Gastroesophageal sphincter (tissue), 3 donors: Measurements from ENCODE around the gene CERS4.

Experiments used
- POLR2A ChIP-seq, 2 donors: fragments of 450-650 bp; IDR thresholded peaks; one replicate each; pipeline ENCODE4 v1.6.1; 2017; ENCODE audit warnings: antibody characterized with exemption in 2 of 2, mild to moderate bottlenecking in 2 of 2, moderate library complexity in 1 of 2
- POLR2AphosphoS5 ChIP-seq: sonication (generic); formaldehyde crosslinking; IDR thresholded peaks from one replicate; pipeline ENCODE4 v1.6.1; 2017; ENCODE audit warnings: antibody characterized with exemption
- TF ChIP-seq, protein P1 (sequence below), 4 experiments: fragments of 200-600 bp in 2 of 4; fragments of 450-650 bp in 2 of 4; sonication (generic) in 1 of 4; IDR thresholded peaks; one replicate each; pipeline ENCODE4 v1.5.1; 2017 to 2019; ENCODE audit warnings: antibody characterized with exemption in 4 of 4, mild to moderate bottlenecking in 2 of 4, moderate library complexity in 2 of 4

DNA sequence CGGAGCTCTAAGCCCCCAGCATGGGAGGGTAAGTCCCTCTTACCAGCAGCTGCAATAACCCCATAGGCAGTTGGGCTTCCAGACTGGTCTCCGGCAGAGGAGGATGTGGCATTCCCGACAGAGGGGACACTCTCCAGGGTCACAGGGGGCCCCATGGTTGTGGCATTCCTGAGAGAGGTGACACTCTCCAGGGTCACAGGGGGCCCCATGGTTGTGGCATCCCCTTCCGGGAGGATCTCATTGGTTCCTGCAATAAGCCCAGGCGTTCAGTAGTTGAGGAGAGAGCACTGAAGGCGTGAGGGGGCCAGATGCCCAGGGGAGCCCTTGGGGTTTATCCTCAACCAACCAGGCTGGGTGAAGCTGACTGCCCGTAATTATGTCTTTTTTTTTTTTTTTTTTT, 93.6 kb downstream of the CERS4 start:
- no peak for TF ChIP-seq POLR2AphosphoS5
- TF ChIP-seq POLR2A (IDR thresholded peaks at IDR 0.05), result no peak
- TF ChIP-seq, protein P1, sequence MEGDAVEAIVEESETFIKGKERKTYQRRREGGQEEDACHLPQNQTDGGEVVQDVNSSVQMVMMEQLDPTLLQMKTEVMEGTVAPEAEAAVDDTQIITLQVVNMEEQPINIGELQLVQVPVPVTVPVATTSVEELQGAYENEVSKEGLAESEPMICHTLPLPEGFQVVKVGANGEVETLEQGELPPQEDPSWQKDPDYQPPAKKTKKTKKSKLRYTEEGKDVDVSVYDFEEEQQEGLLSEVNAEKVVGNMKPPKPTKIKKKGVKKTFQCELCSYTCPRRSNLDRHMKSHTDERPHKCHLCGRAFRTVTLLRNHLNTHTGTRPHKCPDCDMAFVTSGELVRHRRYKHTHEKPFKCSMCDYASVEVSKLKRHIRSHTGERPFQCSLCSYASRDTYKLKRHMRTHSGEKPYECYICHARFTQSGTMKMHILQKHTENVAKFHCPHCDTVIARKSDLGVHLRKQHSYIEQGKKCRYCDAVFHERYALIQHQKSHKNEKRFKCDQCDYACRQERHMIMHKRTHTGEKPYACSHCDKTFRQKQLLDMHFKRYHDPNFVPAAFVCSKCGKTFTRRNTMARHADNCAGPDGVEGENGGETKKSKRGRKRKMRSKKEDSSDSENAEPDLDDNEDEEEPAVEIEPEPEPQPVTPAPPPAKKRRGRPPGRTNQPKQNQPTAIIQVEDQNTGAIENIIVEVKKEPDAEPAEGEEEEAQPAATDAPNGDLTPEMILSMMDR (IDR thresholded peaks at IDR 0.05), result no peak
